ENCODE data around the gene PKDCC. TPM values are rescaled to one million over a fixed set of nuclear protein-coding genes. Genes with fewer than 3 reads are reported as not detected.

PKDCC gene
- total and polyA plus RNA-seq, 2 of the 13 experiments (the other 11 are each of a cell fraction or from before 2014, with no cell fraction given): 52.6 to 58.8 TPM

DNA sequence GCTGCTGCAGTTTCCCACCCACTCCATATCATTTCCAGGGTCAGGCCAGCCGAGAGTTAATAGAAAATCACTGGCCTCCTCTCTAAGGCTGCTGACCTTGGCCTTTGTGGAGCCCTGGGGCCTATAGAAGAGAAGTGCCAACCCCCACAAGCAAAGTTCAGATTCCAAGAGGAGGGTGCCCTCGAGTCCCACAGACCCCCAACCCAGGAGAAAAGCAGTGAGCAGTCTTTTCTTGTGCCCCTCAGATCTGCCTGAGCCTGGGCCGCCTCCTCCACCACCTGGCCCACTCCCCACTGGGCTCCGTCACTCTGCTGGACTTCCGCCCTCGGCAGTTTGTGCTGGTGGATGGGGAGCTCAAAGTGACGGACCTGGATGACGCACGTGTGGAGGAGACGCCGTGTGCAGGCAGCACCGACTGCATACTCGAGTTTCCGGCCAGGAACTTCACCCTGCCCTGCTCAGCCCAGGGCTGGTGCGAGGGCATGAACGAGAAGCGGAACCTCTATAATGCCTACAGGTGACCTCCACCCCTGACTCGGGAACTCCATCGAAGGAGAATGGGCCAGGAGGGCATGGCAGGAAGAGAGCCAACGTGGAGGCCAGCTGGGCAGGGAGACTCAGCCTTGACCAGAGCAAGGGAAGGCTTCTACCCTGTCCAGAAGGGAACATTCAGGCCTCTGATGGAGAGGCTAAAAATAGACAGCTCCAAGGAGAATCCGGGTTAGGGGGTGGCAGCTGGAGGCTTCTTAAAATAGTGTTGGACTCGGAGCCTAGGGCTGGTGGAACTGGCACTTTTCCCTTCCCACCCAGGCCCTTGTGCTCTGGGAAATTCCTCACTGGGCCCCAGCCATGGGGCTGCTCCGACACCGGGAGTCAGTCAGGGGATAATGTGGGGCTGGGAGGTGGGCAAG lies 6.2 kb downstream of the PKDCC start (continued):
- TF ChIP-seq, protein P1, sequence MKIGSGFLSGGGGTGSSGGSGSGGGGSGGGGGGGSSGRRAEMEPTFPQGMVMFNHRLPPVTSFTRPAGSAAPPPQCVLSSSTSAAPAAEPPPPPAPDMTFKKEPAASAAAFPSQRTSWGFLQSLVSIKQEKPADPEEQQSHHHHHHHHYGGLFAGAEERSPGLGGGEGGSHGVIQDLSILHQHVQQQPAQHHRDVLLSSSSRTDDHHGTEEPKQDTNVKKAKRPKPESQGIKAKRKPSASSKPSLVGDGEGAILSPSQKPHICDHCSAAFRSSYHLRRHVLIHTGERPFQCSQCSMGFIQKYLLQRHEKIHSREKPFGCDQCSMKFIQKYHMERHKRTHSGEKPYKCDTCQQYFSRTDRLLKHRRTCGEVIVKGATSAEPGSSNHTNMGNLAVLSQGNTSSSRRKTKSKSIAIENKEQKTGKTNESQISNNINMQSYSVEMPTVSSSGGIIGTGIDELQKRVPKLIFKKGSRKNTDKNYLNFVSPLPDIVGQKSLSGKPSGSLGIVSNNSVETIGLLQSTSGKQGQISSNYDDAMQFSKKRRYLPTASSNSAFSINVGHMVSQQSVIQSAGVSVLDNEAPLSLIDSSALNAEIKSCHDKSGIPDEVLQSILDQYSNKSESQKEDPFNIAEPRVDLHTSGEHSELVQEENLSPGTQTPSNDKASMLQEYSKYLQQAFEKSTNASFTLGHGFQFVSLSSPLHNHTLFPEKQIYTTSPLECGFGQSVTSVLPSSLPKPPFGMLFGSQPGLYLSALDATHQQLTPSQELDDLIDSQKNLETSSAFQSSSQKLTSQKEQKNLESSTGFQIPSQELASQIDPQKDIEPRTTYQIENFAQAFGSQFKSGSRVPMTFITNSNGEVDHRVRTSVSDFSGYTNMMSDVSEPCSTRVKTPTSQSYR (CRISPR knock-in tag; IDR thresholded peaks at IDR 0.05; ENCODE audit: borderline replicate concordance): peak; percentile 68
- TF ChIP-seq ZMYM2 (CRISPR knock-in tag; IDR thresholded peaks at IDR 0.05): peak; percentile 49; the same call in 1 of the 2 replicates
- TF ChIP-seq ONECUT2 (CRISPR knock-in tag; IDR thresholded peaks at IDR 0.05): no peak
- TF ChIP-seq, protein P2, sequence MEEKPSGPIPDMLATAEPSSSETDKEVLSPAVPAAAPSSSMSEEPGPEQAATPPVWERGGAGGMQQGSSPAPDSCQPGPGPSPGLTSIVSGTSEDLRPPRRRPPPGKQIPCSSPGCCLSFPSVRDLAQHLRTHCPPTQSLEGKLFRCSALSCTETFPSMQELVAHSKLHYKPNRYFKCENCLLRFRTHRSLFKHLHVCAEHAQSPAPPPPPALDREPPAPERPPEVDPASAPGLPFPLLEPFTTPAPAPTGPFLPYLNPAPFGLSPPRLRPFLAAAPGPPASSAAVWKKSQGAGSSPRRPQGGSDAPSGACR (CRISPR knock-in tag; IDR thresholded peaks at IDR 0.05): no peak
- no peak for TF ChIP-seq ZNF510 (CRISPR knock-in tag; IDR thresholded peaks at IDR 0.05; ENCODE audit: low read depth)
- TF ChIP-seq ZNF256 (CRISPR knock-in tag; conservative IDR thresholded peaks at IDR 0.05): 0 out of 2 replicates have a peak, but pooled peaks have one; percentile 5
- TF ChIP-seq ZNF883 (CRISPR knock-in tag; IDR thresholded peaks at IDR 0.05; ENCODE audit: not compliant biosample characterization): peak; percentile 52
- TF ChIP-seq ZNF788 (CRISPR knock-in tag; IDR thresholded peaks at IDR 0.05; ENCODE audit: borderline replicate concordance): peak; percentile 71; the same call in 1 of the 2 replicates
- no peak for TF ChIP-seq ZNF569 (CRISPR knock-in tag; IDR thresholded peaks at IDR 0.05; ENCODE audit: borderline replicate concordance)
- TF ChIP-seq, protein P3, sequence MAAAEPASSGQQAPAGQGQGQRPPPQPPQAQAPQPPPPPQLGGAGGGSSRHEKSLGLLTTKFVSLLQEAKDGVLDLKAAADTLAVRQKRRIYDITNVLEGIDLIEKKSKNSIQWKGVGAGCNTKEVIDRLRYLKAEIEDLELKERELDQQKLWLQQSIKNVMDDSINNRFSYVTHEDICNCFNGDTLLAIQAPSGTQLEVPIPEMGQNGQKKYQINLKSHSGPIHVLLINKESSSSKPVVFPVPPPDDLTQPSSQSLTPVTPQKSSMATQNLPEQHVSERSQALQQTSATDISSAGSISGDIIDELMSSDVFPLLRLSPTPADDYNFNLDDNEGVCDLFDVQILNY (CRISPR knock-in tag; conservative IDR thresholded peaks at IDR 0.05): no peak
- no peak for TF ChIP-seq ZNF672 (CRISPR knock-in tag; IDR thresholded peaks at IDR 0.05)
- no peak for TF ChIP-seq SNRNP70 (IDR thresholded peaks at IDR 0.05; ENCODE audit: low read depth, low read length)
- TF ChIP-seq, protein P4, sequence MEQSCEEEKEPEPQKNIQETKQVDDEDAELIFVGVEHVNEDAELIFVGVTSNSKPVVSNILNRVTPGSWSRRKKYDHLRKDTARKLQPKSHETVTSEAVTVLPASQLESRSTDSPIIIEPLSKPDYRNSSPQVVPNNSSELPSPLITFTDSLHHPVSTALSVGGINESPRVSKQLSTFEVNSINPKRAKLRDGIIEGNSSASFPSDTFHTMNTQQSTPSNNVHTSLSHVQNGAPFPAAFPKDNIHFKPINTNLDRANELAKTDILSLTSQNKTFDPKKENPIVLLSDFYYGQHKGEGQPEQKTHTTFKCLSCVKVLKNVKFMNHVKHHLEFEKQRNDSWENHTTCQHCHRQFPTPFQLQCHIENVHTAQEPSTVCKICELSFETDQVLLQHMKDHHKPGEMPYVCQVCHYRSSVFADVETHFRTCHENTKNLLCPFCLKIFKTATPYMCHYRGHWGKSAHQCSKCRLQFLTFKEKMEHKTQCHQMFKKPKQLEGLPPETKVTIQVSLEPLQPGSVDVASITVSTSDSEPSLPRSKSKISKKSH (CRISPR knock-in tag; IDR thresholded peaks at IDR 0.05; ENCODE audit: borderline replicate concordance): 0 out of 2 replicates have a peak, but pooled peaks have one; percentile 16
- no peak for TF ChIP-seq ZNF329 (CRISPR knock-in tag; IDR thresholded peaks at IDR 0.05; ENCODE audit: low read depth)
- TF ChIP-seq, protein P5, sequence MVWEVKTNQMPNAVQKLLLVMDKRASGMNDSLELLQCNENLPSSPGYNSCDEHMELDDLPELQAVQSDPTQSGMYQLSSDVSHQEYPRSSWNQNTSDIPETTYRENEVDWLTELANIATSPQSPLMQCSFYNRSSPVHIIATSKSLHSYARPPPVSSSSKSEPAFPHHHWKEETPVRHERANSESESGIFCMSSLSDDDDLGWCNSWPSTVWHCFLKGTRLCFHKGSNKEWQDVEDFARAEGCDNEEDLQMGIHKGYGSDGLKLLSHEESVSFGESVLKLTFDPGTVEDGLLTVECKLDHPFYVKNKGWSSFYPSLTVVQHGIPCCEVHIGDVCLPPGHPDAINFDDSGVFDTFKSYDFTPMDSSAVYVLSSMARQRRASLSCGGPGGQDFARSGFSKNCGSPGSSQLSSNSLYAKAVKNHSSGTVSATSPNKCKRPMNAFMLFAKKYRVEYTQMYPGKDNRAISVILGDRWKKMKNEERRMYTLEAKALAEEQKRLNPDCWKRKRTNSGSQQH (CRISPR knock-in tag; IDR thresholded peaks at IDR 0.05; ENCODE audit: low read depth): 0 out of 2 replicates have a peak, but pooled peaks have one; percentile 11
- TF ChIP-seq, protein P6, sequence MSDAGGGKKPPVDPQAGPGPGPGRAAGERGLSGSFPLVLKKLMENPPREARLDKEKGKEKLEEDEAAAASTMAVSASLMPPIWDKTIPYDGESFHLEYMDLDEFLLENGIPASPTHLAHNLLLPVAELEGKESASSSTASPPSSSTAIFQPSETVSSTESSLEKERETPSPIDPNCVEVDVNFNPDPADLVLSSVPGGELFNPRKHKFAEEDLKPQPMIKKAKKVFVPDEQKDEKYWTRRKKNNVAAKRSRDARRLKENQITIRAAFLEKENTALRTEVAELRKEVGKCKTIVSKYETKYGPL (CRISPR knock-in tag; IDR thresholded peaks at IDR 0.05): no peak
- no peak for TF ChIP-seq ZNF589 (CRISPR knock-in tag; conservative IDR thresholded peaks at IDR 0.05)
- no peak for TF ChIP-seq ZBTB3 (CRISPR knock-in tag; IDR thresholded peaks at IDR 0.05; ENCODE audit: borderline replicate concordance, low read depth)

All from HepG2 (cell line).